ENCODE results near the gene PRRG4. TPM values are rescaled to one million over a fixed set of nuclear protein-coding genes. Genes with fewer than 3 reads are reported as not detected.
"Not testable (repeated sequence)": the region's sequence is repeated elsewhere in the genome, so short reads cannot be mapped to it uniquely, and the experiment has no call there.

Gene PRRG4
- total RNA-seq, 3 donors from 2014 or later = 8.6 to 18.9 (median 15.1) TPM

DNA sequence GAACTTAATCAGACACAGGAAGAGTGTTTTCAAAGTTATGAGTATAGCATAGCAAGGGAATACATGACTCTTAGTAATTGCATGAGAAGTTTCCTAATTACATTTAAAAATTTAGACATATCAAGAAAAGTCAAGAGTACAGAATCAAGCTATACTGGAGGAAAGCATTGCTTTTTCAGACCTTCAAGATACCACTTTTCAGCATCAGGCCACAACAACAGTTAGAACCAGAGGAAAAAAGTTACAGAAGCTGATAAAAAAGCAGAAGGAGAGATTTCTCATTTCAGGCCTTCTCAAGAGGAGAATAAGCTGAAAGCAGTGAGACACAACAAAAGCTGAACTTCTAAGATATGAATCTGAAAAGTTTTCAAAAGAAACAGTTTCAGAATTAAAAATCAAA, 34.8 kb downstream of the PRRG4 start:
- no peak overlapping the region for H3K4me3 ChIP-seq
- DNase-seq (no peak), ATAC-seq (no peak)
- no peaks in the 10 kb centered on the region for H3K36me3 ChIP-seq (ENCODE audit: low read depth)
- no peaks in the 10 kb centered on the region for H3K9me3 ChIP-seq
- no peaks in the 10 kb centered on the region for H3K4me1 ChIP-seq (ENCODE audit: low read depth)
- TF ChIP-seq, protein P1, sequence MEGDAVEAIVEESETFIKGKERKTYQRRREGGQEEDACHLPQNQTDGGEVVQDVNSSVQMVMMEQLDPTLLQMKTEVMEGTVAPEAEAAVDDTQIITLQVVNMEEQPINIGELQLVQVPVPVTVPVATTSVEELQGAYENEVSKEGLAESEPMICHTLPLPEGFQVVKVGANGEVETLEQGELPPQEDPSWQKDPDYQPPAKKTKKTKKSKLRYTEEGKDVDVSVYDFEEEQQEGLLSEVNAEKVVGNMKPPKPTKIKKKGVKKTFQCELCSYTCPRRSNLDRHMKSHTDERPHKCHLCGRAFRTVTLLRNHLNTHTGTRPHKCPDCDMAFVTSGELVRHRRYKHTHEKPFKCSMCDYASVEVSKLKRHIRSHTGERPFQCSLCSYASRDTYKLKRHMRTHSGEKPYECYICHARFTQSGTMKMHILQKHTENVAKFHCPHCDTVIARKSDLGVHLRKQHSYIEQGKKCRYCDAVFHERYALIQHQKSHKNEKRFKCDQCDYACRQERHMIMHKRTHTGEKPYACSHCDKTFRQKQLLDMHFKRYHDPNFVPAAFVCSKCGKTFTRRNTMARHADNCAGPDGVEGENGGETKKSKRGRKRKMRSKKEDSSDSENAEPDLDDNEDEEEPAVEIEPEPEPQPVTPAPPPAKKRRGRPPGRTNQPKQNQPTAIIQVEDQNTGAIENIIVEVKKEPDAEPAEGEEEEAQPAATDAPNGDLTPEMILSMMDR (IDR thresholded peaks at IDR 0.05) = no peak
- intact Hi-C loops (cut with DNase I, micrococcal nuclease) = loop anchor here in 1 of 2 donors (10.0 kb wide), 1 partner anchor 60 kb away; no protein-coding TSS in a partner anchor

DNA sequence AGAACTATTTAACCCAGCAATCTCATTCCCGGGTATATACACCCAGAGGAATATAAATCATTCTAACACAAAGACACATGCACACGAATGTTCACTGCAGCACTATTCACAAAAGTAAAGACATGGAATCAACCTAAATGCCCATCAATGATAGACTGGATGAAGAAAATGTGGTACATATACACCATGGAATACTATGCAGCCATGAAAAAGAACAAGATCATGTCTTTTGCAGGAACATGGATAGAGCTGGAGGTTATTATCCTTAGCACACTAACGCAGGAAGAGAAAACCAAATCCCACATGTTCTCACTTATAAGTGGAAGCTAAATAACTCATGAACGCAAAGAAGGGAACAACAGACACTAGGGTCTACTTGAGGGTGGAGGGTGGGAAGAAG, 39.0 kb downstream of the PRRG4 start:
- not testable (repeated sequence) for H3K9me3 ChIP-seq; ATAC-seq; H3K4me1 ChIP-seq (ENCODE audit: low read depth); H3K4me3 ChIP-seq; H3K36me3 ChIP-seq (ENCODE audit: low read depth); DNase-seq
- intact Hi-C loops (cut with DNase I, micrococcal nuclease) = loop anchor here in 1 of 2 donors (10.0 kb wide), 1 partner anchor 56 kb away; no protein-coding TSS in a partner anchor

DNA sequence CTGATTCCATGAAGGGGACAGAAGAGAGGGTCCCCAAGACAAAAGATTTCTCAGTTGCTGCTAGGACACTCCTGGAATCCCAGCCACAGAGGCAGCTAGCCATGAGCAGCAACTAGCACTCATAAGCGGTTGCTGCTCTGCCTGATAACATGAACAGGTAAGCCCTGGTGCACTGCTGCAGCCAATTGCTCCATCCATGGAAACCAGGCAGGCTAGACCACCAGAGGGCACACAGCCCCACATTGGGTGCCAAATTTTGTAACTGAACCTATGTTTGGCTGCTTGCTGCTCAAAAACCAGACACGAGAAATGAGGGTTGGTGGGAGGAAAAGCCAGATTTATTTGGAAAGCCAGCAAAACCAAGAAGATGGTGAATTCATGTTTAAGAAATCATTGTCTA, 40.9 kb downstream of the PRRG4 start:
- Histone ChIP-seq H3K36me3 (ENCODE audit: low read depth) (no peaks in the 10 kb centered on the region), H3K9me3 (no peaks in the 10 kb centered on the region), H3K4me1 (ENCODE audit: low read depth) (no peaks in the 10 kb centered on the region), H3K4me3 (no peak overlapping the region)
- DNase-seq (no peak), ATAC-seq (no peak)
- TF ChIP-seq, protein P1 (IDR thresholded peaks at IDR 0.05) = no peak
- intact Hi-C loops (cut with DNase I, micrococcal nuclease) = no loop called here

DNA sequence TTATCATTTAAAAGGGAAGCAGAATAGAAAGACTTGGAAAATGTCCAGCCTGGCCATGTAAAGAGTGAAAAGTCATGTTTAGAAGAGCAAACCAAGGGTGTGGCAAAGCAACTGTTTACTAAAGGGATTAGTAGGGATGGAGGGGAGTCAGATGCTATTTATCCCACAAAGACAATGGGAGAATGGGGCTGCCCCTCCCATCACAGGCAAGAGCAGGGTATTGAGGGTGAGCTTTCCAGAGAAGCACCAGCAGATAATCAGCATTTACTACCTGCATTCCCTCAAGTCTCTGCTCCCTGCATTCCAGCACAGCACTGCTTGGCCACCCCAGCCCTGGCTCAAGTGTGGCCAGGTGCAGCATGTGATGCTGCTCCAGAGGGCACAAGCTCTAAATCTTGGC, 44.4 kb downstream of the PRRG4 start:
- Histone ChIP-seq H3K36me3 (ENCODE audit: low read depth) (no peaks in the 10 kb centered on the region), H3K4me3 (no peak overlapping the region), H3K9me3 (no peaks in the 10 kb centered on the region), H3K4me1 (ENCODE audit: low read depth) (no peaks in the 10 kb centered on the region)
- ATAC-seq (no peak), DNase-seq (no peak)
- TF ChIP-seq, protein P1 (IDR thresholded peaks at IDR 0.05) = no peak
- intact Hi-C loops (cut with DNase I, micrococcal nuclease) = no loop called here

DNA sequence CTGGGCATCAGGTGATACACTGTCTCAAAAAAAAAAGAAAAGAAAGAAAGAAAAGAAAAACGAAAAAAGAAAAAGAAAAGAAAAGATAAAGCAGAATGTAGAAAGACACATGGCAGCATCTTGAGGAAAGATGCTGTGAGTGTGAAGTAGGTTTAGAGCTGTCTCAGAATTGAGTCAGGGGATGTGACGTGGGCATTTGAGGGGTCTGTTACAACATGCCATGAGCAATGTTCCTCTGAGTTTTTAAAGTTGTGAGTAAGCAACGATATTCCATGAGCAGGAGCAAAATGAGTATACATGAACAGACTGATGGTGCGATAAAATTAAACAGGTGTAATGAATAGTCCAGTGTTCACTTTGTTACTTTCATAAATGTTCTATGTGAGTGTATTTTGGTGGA, 51.6 kb downstream of the PRRG4 start:
- H3K4me1 ChIP-seq (ENCODE audit: low read depth) = no peaks in the 10 kb centered on the region
- ATAC-seq = no peak
- intact Hi-C loops (cut with DNase I, micrococcal nuclease) = no loop called here
- H3K36me3 ChIP-seq (ENCODE audit: low read depth) = no peaks in the 10 kb centered on the region
- no peak for DNase-seq
- TF ChIP-seq, protein P1 (IDR thresholded peaks at IDR 0.05) = no peak
- H3K4me3 ChIP-seq = no peak overlapping the region
- H3K9me3 ChIP-seq = no peaks in the 10 kb centered on the region

DNA sequence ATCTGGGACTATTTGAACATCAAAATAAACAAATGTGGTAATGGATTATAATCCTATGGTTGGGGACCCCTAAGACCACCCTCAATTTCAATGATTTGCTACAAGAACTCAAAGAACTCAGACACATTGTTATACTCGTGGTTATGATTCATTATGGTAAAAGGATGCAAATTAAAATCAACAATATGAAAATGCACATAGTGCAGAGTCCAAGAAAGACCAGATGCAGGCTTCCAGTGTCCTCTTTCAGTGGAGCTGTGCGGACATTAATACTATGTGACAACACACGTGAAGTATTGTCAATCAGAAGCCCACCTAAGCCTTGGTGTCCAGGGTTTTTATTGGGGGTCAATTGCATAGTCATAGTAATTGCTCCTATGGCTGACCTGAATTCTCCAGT, 53.7 kb downstream of the PRRG4 start:
- ATAC-seq (no peak), DNase-seq (no peak)
- Histone ChIP-seq H3K9me3 (no peaks in the 10 kb centered on the region), H3K36me3 (ENCODE audit: low read depth) (no peaks in the 10 kb centered on the region), H3K4me3 (no peak overlapping the region), H3K4me1 (ENCODE audit: low read depth) (no peaks in the 10 kb centered on the region)
- intact Hi-C loops (cut with DNase I, micrococcal nuclease) = no loop called here
- TF ChIP-seq, protein P1 (IDR thresholded peaks at IDR 0.05) = no peak

Measured in mucosa of descending colon (tissue), 3 donors.